HG03039 (cell line): ENCODE measurements around the gene DTNBP1.

ENCODE experiments used
- ATAC-seq: cut with Tn5 transposase; IDR thresholded peaks from one replicate; pipeline ENCODE4 v1.9.1; 2021; ENCODE audit warnings: mild to moderate bottlenecking, moderate library complexity; ENCODE audit not compliant: unreplicated experiment

The DTNBP1 gene

DNA sequence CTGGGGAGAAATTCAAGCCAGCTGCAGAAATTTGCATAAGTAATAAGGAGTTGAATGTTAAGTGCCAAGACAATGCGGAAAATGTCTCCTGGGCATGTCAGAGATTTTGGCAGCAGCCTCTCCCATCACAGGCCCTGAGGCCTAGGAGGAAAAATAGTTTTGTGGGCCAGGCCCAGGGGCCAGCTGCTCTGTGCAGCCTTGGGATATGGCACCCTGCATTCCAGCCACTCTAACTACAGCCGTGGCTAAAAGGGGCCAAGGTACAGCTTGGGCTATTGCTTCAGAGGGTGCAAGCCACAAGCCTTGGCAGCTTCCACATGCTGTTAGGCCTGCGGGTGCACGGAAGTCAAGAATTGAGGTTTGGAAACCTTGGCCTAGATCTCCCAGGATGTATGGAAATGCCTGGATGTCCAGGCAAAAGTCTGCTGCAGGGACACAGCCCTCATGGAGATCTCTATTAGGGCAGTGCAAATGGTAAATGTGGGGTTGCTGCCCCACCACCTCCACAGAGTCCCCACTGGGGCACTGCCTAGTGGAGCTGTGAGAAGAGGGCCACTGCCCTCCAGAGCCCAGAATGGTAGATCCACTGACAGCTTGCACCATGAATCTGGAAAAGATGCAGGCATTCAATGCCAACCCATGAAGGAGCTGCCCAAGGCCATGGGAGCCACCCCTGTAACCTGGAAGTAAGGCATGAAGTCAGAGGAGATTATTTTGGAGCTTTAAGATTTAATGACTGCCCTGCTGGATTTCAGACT, 126.5 kb downstream of the DTNBP1 start:
- no peak for ATAC-seq

DNA sequence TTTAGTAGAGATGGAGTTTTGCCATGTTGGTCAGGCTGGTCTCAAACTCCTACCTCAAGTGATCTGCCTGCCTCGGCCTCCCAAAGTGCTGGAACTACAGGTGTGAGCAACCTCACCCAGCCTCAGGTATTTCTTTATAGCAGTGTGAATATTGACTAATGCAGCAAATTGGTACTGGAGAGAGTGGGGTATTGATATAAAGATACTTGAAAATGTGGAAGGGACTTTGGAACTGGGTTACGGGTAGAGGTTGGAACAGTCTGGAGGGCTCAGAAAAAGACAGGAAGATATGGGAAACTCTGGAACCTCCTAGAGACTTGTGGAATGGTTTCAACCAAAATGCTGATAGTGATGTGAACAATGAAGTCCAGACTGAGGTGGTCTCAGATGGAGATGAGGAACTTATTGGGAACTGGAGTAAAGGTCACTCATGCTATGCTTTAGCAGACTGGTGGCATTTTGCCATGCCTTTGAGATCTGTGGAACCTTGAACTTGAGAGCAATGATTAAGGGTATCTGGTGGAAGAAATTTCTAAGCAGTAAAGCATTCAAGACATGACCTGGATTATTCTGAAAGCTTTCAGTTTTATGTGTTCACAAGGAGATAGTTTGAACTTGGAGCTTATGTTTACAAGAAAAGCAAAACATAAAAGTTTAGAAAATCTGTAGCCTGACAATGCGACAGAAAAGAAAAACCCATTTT, 127.2 kb downstream of the DTNBP1 start:
- ATAC-seq = no peak

GRCh38 chr6:15534974-15535373, 127.9 kb downstream of the DTNBP1 start:
- ATAC-seq = no peak

- ATAC-seq = no peak
These were observed 129.3 kb downstream of the DTNBP1 start for GRCh38 chr6:15533379-15534026.

- no peak for ATAC-seq
These were observed 130.9 kb downstream of the DTNBP1 start for GRCh38 chr6:15531973-15532372.

DNA sequence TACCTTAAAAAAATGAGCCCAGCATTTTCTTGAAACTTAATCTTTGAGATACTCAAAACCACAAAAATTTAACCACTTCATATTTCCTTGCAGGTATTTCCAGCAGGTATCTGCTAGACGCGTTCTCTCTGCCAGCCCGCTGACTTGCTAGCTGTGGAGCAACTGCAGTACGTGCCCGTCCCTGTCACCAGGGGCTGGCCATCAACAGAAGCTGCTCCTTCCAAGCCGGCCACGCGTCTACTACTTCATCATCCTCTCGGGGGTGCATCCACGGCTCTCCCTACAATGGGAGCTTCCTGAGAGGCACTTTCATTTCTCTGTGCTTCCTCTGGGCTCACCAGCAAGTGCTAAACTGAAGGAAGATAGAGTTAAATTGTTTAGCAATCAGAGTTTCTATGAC, 132.4 kb downstream of the DTNBP1 start:
- no peak for ATAC-seq

GRCh38 chr6:15528870-15529269, 134.0 kb downstream of the DTNBP1 start:
- no peak for ATAC-seq

DNA sequence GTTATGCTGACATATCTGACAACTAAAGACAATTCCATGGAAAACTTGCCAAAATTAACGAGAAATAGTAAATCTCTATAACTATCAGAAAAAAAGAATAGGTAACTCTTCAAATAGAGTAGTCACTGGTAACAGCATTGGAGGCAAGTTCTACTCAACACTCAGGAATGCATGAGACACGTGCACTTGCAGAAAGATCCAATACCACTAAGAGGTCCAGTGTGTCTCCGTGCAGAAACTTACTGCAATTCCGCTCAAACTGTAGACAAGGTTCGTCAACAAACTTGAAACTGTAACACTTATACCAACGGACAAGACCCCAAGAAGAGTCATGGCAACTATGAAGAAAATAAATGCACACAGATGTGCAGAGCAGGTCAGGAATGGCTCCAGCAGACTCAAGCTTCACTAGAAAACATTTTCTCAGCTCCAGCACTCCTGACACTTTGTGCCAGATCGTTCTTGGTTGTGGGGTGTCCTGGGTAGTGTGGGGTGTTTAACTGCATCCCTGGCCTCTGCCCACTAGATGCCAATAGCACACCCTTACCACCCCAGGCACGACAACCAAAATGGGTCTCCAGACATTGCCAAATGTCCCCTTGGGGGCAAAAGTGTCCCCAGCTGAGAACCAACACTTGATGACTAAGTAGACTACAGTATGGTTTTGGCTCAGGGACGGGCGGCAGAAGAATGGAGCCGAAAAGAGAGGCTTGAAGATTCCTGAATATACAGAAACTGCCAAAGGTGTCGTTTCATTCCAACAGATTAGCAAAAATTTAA, 134.8 kb downstream of the DTNBP1 start:
- no peak for ATAC-seq

DNA sequence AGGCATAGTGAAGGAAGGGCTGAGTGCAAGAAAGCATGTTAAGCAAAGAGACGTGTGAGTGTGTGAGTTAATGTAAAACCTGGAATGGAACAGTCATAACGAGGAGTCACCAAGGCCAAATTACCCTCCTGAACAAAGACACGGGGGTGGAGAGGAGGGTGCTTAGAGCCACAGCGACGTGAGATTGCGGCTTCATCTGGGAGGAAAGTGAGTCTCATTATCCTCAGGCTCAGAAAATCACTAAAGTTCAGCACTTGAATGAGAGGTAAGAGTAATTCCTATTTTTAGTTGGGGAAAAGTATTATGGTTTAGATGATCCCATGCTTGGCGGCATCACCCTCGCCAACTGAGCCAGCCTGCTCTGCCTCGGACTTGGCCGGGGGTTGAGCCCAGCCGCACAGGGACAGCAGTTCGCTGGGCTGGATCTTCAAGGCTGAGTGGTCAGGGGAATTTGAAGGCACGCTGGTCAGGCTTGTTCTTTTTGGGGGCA, 136.6 kb downstream of the DTNBP1 start:
- ATAC-seq = no peak

- no peak for ATAC-seq
These were observed 137.9 kb downstream of the DTNBP1 start for GRCh38 chr6:15524861-15525401.

- no peak for ATAC-seq
These were observed 138.9 kb downstream of the DTNBP1 start for GRCh38 chr6:15523679-15524630.

GRCh38 chr6:15522856-15523529, 139.8 kb downstream of the DTNBP1 start:
- no peak for ATAC-seq

GRCh38 chr6:15522427-15522826, 140.4 kb downstream of the DTNBP1 start:
- ATAC-seq = no peak

GRCh38 chr6:15522026-15522425, 140.8 kb downstream of the DTNBP1 start:
- ATAC-seq = no peak

- no peak for ATAC-seq
These were observed 141.2 kb downstream of the DTNBP1 start for GRCh38 chr6:15521582-15521981.

- no peak for ATAC-seq
These were observed 142.1 kb downstream of the DTNBP1 start for GRCh38 chr6:15520626-15521203.

DNA sequence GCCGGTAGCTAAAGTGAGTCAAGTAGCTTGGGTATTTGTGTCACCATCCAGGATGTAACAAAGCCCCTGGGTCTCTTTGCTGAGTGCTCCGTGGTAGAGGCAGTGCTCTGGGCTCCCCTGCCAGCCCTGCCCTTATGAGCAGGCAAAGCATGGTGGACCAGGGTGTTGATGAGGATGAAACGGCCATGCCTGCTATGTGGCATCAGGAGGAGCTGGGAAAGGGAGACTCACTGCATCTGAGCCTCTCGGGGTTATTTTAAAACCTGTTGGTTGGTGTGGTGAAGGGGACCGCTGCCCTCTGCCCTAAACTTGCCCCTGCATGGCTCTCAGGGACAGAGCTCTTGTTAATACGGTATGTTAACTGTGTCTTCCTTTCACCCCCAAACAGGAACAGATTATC, 143.1 kb downstream of the DTNBP1 start:
- no peak for ATAC-seq

GRCh38 chr6:15518878-15519277, 143.9 kb downstream of the DTNBP1 start:
- no peak for ATAC-seq

DNA sequence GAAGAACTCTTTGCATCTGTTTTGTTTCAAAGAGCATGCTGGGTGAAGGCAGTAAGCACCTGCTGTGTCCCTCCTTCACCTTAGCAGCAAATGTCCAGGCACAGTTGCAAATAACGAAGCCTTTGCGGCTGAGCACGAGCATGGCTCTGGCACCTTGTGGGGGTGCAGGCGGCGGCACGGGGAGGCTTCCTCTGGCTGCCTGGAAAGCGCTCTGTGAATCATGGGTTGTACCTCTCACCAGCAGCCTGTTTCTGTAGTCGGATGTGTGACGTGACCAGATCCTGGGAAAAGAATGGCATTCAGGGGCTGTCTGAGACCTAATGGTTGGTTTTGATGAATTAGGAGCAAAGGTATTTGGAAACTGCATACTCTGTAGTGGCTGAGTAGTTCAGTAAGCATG, 144.8 kb downstream of the DTNBP1 start:
- ATAC-seq = no peak
